ENCODE measurements around the gene LHPP.

LHPP gene

DNA sequence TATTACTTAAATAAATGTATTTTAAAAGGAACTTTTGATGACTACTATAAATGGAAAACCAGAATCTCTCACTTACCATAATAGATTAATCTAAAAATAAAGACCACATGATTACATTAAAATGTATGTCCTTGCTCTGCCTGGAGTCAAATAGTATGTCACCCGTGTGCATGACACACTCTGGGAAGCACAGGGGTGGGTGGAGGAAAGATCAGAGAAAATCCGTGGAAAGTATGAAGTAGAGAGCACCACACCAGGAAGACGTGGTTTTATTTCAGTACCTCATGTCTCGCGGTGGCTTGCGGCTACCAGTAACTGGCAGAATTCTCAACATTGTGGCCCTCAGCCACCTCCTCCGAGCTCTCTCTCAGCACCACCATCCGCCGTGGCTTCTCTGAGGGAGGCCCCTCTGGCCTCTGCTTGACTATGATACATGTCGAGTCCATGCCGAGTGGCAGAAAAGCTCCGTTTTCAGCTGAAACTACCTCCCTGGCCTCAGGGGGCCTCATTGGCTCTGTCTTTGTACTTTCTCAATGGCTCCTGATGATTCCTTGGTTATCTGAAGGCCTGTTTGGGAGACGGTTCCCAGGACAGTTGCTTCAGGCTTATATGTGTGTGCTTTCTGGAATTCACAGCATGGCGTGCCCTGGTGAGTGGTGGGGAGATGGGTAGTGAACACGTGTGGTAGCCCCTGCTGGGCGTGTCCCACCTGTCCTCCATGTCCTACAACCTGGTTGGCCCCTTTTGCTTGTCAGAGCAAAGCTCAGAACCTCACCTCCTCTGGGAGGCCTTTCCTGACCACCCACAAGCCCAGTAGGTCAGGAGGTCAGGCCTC lies 49.8 kb downstream of the LHPP start:
- CTCF ChIA-PET, result interaction anchor here (0.6 kb wide), 1 partner anchor 207 kb away, joined by 3 read pairs; no protein-coding TSS in a partner anchor
- TF ChIP-seq, protein P1, sequence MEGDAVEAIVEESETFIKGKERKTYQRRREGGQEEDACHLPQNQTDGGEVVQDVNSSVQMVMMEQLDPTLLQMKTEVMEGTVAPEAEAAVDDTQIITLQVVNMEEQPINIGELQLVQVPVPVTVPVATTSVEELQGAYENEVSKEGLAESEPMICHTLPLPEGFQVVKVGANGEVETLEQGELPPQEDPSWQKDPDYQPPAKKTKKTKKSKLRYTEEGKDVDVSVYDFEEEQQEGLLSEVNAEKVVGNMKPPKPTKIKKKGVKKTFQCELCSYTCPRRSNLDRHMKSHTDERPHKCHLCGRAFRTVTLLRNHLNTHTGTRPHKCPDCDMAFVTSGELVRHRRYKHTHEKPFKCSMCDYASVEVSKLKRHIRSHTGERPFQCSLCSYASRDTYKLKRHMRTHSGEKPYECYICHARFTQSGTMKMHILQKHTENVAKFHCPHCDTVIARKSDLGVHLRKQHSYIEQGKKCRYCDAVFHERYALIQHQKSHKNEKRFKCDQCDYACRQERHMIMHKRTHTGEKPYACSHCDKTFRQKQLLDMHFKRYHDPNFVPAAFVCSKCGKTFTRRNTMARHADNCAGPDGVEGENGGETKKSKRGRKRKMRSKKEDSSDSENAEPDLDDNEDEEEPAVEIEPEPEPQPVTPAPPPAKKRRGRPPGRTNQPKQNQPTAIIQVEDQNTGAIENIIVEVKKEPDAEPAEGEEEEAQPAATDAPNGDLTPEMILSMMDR (IDR thresholded peaks at IDR 0.05; ENCODE audit: insufficient read depth, low read length, missing control alignments), result no peak
- DNase-seq (ENCODE audit: low read depth, low spot score), result no peak
- POLR2A ChIA-PET, result no interaction called here
- no peak overlapping the region for H3K4me3 ChIP-seq (ENCODE audit: low read depth, low read length)

DNA sequence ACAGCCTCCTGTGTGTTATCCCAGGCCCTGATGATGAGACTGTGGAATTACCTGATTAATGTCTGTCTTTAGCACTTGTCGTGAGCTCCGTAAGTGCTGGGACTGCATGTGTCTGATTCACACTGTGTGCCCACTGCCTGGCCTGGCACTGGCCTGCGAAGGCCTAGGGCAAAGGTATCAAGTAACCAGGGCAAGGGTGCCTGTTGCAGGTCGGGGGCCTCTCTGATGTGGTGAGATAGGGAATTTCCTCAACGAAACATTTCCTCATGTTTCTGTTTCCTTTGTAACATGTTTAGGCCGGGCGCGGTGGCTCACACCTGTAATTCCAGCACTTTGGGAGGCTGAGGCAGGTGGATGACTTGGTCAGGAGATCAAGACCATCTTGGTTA lies 50.4 kb downstream of the LHPP start:
- ChIA-PET CTCF (no interaction called here), POLR2A (no interaction called here)
- DNase-seq (ENCODE audit: low read depth, low spot score), result no peak
- no peak overlapping the region for H3K4me3 ChIP-seq (ENCODE audit: low read depth, low read length)
- TF ChIP-seq, protein P1 (IDR thresholded peaks at IDR 0.05; ENCODE audit: insufficient read depth, low read length, missing control alignments), result no peak

DNA sequence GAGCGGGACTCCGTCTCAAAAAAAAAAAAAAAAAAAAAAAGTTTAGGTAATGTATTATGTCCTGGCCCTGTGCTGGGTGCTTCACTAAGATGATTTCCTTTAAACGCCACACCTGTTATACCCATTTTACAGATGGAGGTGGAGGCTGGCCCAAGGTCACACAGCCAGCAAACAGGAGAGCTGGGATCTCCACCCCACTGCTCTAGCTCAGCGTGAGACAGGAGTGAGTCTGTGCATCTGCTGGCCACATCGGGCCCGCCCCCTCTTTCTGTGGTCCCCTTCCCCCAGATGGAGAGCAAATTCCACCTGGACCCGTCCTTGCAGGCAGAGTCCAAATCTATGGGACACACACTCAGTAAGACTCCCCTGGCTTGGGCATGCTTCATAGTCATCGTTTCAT lies 51.0 kb downstream of the LHPP start:
- CTCF ChIA-PET, result no interaction called here
- no peak overlapping the region for H3K4me3 ChIP-seq (ENCODE audit: low read depth, low read length)
- TF ChIP-seq, protein P1 (IDR thresholded peaks at IDR 0.05; ENCODE audit: insufficient read depth, low read length, missing control alignments), result no peak
- POLR2A ChIA-PET, result no interaction called here
- DNase-seq (ENCODE audit: low read depth, low spot score), result no peak

DNA sequence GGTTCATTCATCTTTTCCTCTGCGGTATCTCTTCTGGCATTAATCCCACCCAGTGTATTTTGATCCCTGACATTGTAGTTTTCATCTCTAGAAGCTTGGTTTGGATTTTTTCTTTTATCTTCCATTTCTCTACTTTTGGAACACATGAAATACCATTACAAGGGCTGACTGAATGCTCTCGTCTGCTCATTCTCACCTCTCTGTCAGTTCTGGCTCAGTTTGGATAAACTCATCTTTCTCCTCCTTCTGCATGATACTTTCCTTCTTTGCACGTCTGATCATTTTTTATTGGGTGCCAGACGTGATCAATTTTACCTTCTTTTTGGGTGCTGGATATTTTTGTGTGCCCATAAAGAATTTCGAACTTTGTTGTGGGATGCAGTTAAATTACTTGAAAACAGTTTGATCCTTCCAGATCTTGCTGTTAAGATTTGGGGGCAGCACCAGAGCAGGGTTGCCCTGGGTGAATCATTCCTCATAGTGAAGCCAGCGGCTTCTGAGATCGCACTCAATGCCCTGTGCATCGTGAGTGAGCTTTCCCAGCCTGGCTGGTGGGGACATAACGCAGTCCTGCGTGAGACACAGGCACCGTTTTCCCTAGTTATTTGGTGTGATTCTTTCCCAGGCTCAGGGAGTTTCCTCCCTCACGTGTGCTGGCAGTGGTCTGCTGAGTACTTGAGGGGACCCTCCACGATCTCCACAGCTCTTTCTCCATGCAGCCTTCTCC lies 53.8 kb downstream of the LHPP start:
- CTCF ChIA-PET, result no interaction called here

DNA sequence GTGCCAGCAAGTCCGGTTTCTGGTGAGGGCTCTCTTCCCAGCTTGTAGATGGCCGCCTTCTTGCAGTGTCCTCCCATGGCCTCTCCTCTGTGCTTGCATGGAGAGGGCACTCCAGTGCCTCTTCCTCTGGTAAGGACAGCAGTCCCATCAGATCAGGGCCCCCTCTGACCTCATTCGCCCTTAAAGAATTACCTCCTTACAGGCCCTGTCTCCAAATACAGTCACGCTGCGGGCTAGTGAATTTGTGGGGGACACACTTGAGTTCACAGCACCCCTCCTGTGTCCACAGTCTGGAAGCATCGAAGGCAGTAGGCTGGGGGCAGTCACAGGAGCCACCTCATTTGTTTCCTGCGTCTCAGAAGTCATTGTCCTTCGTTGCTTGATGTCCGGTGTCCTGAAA lies 54.6 kb downstream of the LHPP start:
- no peak overlapping the region for H3K4me3 ChIP-seq (ENCODE audit: low read depth, low read length)
- no peak for DNase-seq (ENCODE audit: low read depth, low spot score)
- ChIA-PET CTCF (no interaction called here), POLR2A (no interaction called here)
- TF ChIP-seq, protein P1 (IDR thresholded peaks at IDR 0.05; ENCODE audit: insufficient read depth, low read length, missing control alignments), result no peak

More for the DNA sequence above, 53.8 kb downstream of the LHPP start:
- TF ChIP-seq, protein P1 (IDR thresholded peaks at IDR 0.05; ENCODE audit: insufficient read depth, low read length, missing control alignments), result no peak
- H3K4me3 ChIP-seq (ENCODE audit: low read depth, low read length), result no peak overlapping the region
- POLR2A ChIA-PET, result interaction anchor here (0.6 kb wide), 1 partner anchor 62 kb away, joined by 3 read pairs; no protein-coding TSS in a partner anchor
- no peak for DNase-seq (ENCODE audit: low read depth, low spot score)

DNA sequence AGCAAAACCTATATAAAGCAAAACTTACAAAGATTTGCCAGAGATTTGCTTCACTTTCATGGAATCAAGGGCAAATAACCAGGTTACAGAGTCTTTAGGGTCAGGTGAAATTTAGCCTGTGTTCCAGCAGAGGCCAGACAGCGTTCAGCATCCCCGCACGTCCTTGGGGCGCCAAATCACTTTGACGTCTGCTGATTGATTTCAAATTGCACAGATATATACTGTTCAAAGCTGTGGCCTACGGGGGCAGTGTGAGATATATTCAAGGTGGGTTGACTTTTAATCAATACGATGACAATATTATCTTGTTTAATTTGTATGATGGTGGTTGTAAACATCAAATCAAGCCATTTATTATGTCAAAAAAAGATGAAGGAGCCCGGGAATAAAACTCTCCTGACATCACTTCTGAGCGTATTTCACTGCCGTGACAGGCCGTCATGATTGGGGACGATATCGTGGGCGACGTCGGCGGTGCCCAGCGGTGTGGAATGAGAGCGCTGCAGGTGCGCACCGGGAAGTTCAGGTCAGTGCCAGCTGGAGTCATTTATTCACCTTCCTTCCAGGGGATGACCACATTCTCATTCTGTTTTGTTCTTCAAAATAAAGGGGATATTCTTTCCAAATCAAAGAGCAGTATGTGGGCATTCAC lies 55.2 kb downstream of the LHPP start:
- ChIA-PET POLR2A (no interaction called here), CTCF (interaction anchor here (1.0 to 1.4 kb wide), 2 partner anchors 13 to 311 kb away, joined by 4 to 7 read pairs; no protein-coding TSS in a partner anchor)
- no peak overlapping the region for H3K4me3 ChIP-seq (ENCODE audit: low read depth, low read length)
- no peak for DNase-seq (ENCODE audit: low read depth, low spot score)
- TF ChIP-seq, protein P1 (IDR thresholded peaks at IDR 0.05; ENCODE audit: insufficient read depth, low read length, missing control alignments), result no peak
